Dedifferentiated amniotic fluid mesenchymal stem cell (primary cell): ENCODE results near the gene ELANE.

Experiments
- DNase-seq: peaks from one replicate; pipeline ENCODE4 v3.0.0-alpha.2; 2016; ENCODE audit errors: extremely low spot score

Gene ELANE

GRCh38 chr19:897442-898039, 45.4 kb downstream of the ELANE start:
- no peak for DNase-seq

DNA sequence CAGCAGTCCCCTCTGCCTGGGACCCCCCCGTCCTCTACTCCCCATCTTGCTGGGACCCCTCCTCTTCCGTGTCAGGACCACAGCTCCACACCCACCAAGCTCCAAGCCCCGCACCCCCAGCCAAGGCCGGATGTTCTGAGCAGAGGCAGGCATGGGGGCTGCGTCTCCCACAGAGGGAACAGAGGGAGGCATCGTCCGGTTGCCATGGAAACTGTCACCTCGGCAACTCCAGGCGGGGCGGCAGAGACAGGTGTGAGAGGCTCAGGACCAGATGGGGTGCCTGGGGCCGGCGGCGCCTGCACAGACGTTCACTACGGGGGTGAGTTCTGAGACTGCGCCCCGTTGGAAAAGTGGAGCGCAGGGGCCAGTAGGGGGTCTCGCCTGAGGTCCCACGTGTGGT, 46.6 kb downstream of the ELANE start:
- DNase-seq, result no peak

- no peak for DNase-seq
Observed at GRCh38 chr19:899336-900042, 47.4 kb downstream of the ELANE start.

DNA sequence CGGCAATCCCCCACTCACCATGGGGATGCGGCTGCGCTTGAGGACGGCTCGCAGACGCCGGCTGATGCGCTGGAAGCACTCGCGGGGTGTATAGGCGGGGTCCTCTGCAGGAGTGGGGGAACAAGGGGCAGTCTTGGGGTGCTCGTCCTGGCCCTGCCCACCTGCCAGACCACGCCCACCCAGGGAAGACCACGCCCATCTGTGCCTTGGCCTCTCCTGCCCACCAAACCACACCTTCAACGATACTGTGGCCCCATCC, 47.9 kb downstream of the ELANE start:
- no peak for DNase-seq

DNA sequence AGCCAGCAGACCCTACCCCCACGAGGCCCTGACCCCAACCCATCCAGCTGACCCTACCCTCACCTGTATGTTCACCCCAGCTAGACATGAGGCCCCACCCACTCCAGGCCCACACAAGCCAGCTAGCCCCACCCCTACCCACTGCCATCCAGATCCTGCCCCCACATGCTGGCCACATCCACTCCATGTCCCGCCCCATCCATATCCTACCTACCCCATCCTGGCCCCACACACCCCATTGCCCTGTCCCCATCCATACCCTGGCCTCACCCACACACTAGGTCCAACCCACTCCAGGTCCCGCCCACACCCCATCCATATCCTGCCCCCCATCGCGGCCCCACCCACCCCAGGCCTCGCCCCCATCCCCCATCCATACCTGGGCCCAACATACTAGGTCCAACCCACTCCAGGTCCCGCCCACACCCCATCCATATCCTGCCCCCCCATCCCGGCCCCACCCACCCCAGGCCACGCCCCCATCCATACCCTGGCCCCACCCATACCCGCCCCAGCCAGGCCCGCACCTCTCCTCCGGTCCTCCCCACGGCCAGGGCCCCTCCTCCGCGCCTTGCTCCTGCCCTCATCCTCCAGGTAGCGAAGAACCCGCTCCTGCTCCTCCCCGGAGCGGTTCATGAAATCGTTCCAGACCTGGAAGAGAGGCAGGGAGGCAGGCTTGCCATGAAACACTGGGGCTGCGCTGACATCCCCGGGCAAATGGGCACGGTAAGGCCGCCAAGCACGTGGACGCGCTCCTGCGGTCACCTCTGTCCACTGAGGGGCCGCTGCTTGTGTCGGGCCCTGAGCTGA, 48.4 kb downstream of the ELANE start:
- no peak for DNase-seq

- DNase-seq, result no peak
Observed at GRCh38 chr19:901216-902092, 49.4 kb downstream of the ELANE start.

- DNase-seq, result no peak
Observed at GRCh38 chr19:902093-902370, 49.9 kb downstream of the ELANE start.

- no peak for DNase-seq
Observed at GRCh38 chr19:902446-903226, 50.5 kb downstream of the ELANE start.

GRCh38 chr19:903266-903797, 51.2 kb downstream of the ELANE start:
- DNase-seq, result no peak

DNA sequence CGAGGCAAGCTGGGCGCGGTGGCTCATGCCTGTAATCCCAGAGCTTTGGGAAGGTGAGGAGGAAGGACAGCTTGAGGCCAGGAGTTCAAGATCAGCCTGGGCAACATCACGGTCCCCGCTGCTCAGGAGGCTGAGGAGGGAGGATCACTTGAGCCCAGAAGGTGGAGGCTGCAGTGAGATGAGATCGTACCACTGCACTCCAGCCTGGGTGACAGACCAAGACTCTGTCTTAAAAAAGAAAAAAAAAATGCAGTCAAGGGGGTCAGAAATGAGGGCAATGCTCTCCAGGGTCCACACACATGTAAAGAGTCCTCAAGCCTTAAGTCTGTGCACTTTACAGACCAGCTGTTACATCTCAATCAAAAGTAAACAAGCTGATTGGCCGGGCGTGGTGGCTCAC, 52.4 kb downstream of the ELANE start:
- no peak for DNase-seq
